Calu3 (cell line): Measurements from ENCODE around the gene RXRB. TPM values are rescaled to one million over a fixed set of nuclear protein-coding genes. Genes with fewer than 3 reads are reported as not detected.

Experiments used
- BruUV-seq: library from RNA; stranded (reverse); fragments of 400-500 nt; replicated peaks from 2 replicates; lab custom pipeline; 2021; lab: Mats Ljungman, UMichigan
- CTCF ChIA-PET: fragments of 300-600 bp; sonication (Branson Sonifier 250); formaldehyde crosslinking; loops from one replicate; lab custom pipeline; 2022; ENCODE audit warnings: antibody characterized with exemption; lab: Charles Lee
- DNase-seq: peaks from one replicate; pipeline ENCODE4 v3.0.0; 2022
- H3K27ac Mint-ChIP-seq: one replicate; pipeline ENCODE4 v1.8.0; 2022; ENCODE audit warnings: mixed read lengths; ENCODE audit not compliant: unreplicated experiment
- H3K27me3 Mint-ChIP-seq: one replicate; pipeline ENCODE4 v1.8.0; 2022; ENCODE audit warnings: mixed read lengths; ENCODE audit not compliant: unreplicated experiment
- H3K36me3 Mint-ChIP-seq: one replicate; pipeline ENCODE4 v1.8.0; 2022; ENCODE audit warnings: mild to moderate bottlenecking, moderate library complexity, mixed read lengths; ENCODE audit not compliant: insufficient read depth, unreplicated experiment
- H3K4me1 Mint-ChIP-seq: one replicate; pipeline ENCODE4 v1.8.0; 2022; ENCODE audit warnings: mild to moderate bottlenecking, low read depth, mixed read lengths; ENCODE audit not compliant: unreplicated experiment
- H3K4me3 Mint-ChIP-seq: one replicate; pipeline ENCODE4 v1.8.0; 2022; ENCODE audit warnings: mild to moderate bottlenecking, low read depth, moderate library complexity, mixed read lengths; ENCODE audit not compliant: unreplicated experiment
- H3K9me3 Mint-ChIP-seq: one replicate; pipeline ENCODE4 v1.8.0; 2022; ENCODE audit warnings: low read depth, mixed read lengths; ENCODE audit not compliant: unreplicated experiment
- intact Hi-C: fragments of 100-400 bp; cut with micrococcal nuclease; formaldehyde crosslinking; loops from one replicate; pipeline ENCODE4 v1.10.0; 2022; ENCODE audit not compliant: unreplicated experiment
- total RNA-seq: library from RNA; stranded (reverse); gene quantifications from 2 replicates; pipeline ENCODE4 v1.2.3, GENCODE V29; 2022
- TF ChIP-seq, protein P1 (sequence below): fragments of 200-600 bp; IDR thresholded peaks from one replicate; pipeline ENCODE4 v1.8.0; 2022; ENCODE audit warnings: antibody characterized with exemption; ENCODE audit not compliant: unreplicated experiment

RXRB gene
- total RNA-seq, 1 experiment from 2014 or later, result 78.3 TPM

GRCh38 chr6:33206864-33207551 lies 6.5 kb upstream of the RXRB start:
- peaks cover 74% of the 10 kb centered on the region for H3K36me3 Mint-ChIP-seq
- CTCF ChIA-PET, result interaction anchor here (0.7 kb wide), 1 partner anchor 113 kb away, joined by 4 read pairs; no protein-coding TSS in a partner anchor
- intact Hi-C loops, result loop anchor here (5.0 kb wide), 1 partner anchor 40 kb away; no protein-coding TSS in a partner anchor
- H3K9me3 Mint-ChIP-seq, result no peaks in the 10 kb centered on the region
- TF ChIP-seq, protein P1, sequence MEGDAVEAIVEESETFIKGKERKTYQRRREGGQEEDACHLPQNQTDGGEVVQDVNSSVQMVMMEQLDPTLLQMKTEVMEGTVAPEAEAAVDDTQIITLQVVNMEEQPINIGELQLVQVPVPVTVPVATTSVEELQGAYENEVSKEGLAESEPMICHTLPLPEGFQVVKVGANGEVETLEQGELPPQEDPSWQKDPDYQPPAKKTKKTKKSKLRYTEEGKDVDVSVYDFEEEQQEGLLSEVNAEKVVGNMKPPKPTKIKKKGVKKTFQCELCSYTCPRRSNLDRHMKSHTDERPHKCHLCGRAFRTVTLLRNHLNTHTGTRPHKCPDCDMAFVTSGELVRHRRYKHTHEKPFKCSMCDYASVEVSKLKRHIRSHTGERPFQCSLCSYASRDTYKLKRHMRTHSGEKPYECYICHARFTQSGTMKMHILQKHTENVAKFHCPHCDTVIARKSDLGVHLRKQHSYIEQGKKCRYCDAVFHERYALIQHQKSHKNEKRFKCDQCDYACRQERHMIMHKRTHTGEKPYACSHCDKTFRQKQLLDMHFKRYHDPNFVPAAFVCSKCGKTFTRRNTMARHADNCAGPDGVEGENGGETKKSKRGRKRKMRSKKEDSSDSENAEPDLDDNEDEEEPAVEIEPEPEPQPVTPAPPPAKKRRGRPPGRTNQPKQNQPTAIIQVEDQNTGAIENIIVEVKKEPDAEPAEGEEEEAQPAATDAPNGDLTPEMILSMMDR, result no peak
- peaks cover 56% of the 10 kb centered on the region for H3K4me1 Mint-ChIP-seq
- no TSS peak for BruUV-seq
- peak overlapping the region; percentile 83 for H3K4me3 Mint-ChIP-seq
- peak overlapping the region; percentile 94 for H3K27ac Mint-ChIP-seq
- H3K27me3 Mint-ChIP-seq, result peaks cover 6% of the 10 kb centered on the region
- no peak for DNase-seq

DNA sequence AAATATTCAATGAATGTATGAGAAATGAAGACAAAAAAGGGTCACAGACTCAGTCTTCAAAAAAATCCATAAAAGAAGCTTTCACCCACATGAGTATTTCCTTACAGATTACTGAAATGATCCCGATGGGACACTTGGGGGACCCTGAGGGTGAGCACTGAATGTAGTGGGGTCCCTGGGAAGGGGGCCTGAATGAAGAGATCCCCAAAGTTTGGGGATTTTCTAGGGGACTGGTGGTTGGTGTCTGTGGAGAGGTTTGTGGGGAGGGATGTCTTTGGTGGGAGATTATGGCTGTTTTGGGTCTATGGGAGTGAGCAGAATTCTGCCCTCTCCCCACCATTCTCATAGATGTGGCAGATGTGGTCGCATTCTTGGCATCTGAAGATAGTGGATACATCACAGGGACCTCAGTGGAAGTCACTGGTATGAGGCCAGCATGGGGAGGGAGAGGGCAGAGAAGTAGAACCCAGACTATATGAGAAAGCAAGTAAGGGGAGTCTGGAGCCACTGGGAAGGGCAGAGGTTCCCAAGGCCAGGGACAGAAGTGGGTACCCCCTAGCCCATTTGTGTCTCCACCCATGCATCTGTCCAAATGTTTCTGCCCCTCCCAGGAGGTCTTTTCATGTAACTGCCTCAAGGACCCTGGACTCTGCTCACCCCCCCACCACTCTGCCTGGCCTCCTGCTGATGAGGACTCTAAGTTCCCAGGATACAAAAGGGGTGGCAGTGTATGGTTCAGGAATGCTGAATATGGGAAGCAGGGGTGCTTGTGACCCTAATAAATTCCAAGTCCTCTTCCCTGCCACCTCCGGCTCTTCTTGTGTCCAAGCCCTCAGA lies 5.8 kb upstream of the RXRB start:
- peak overlapping the region; percentile 97 for H3K4me3 Mint-ChIP-seq
- H3K27me3 Mint-ChIP-seq, result no peaks in the 10 kb centered on the region
- peaks cover 63% of the 10 kb centered on the region for H3K4me1 Mint-ChIP-seq
- CTCF ChIA-PET, result interaction anchor here (0.6 to 1.0 kb wide), 3 partner anchors 14 to 220 kb away, joined by 3 to 7 read pairs (median 4); no protein-coding TSS in a partner anchor
- H3K9me3 Mint-ChIP-seq, result no peaks in the 10 kb centered on the region
- BruUV-seq, result no TSS peak
- TF ChIP-seq, protein P1, result no peak
- no peak for DNase-seq
- peak overlapping the region; percentile 81 for H3K27ac Mint-ChIP-seq
- intact Hi-C loops, result loop anchor here (5.0 kb wide), 1 partner anchor 41 kb away; no protein-coding TSS in a partner anchor
- H3K36me3 Mint-ChIP-seq, result peaks cover 79% of the 10 kb centered on the region

DNA sequence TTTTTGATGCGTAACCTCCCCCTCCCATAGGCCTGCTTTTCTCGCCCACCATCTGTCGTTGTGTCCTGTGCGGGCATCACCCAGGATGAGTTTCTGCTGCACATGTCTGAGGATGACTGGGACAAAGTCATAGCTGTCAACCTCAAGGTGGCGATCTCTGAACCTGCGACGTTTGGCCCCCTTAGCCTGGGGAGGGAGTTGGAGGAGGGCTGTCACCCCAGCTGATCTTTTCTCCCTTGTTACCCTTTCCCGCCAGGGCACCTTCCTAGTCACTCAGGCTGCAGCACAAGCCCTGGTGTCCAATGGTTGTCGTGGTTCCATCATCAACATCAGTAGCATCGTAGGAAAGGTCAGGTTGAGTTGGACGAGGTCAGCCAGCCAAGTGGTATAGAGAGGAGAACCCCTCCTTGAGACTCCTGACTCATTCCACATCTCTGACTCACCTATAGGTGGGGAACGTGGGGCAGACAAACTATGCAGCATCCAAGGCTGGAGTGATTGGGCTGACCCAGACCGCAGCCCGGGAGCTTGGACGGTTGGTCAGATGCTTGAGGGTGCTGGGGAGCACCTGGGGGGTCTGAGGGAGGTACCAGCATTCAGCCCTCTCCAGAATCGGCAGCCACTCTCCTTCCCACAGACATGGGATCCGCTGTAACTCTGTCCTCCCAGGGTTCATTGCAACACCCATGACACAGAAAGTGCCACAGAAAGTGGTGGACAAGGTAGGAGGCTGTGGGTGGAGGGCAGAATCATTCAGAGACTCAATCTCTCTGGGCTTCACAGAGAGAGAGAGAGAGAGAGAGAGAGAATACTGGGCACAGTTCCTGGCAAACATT lies 4.9 kb upstream of the RXRB start:
- no peaks in the 10 kb centered on the region for H3K9me3 Mint-ChIP-seq
- H3K4me1 Mint-ChIP-seq, result peaks cover 63% of the 10 kb centered on the region
- no TSS peak for BruUV-seq
- DNase-seq, result peak; percentile 61
- CTCF ChIA-PET, result interaction anchor here (0.5 to 1.5 kb wide), 5 partner anchors 15 to 234 kb away, joined by 3 to 7 read pairs (median 4); no protein-coding TSS in a partner anchor
- intact Hi-C loops, result loop anchor here (5.0 kb wide), 1 partner anchor 42 kb away; no protein-coding TSS in a partner anchor
- no peaks in the 10 kb centered on the region for H3K27me3 Mint-ChIP-seq
- peak overlapping the region; percentile 81 for H3K27ac Mint-ChIP-seq
- TF ChIP-seq, protein P1, result no peak
- peaks cover 87% of the 10 kb centered on the region for H3K36me3 Mint-ChIP-seq
- H3K4me3 Mint-ChIP-seq, result peak overlapping the region; percentile 97
